ENCODE results near the gene AKT3. TPM values are rescaled to one million over a fixed set of nuclear protein-coding genes. Genes with fewer than 3 reads are reported as not detected.

The AKT3 gene
- total and polyA plus RNA-seq, 2 of the 8 experiments (the other 6 are each of a cell fraction or from before 2014, with no cell fraction given): 6.0 to 36.4 TPM

DNA sequence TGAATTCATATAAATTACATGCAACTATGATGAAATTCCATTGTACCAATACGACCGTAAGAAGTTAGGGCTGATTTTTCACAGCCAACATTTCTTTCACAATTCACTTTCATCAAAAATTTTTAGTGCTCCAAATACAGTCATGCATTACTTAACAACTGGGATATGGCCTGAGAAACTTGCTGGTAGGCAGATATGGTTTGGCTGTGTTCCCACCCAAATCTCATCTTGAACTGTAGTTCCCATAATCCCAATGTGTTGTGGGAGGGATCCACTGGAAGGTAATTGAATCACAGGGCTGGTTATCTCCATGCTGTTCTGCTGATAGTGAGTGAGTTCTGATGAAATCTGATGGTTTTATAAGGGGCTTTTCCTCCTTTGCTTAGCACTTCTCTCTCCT is 244.4 kb downstream of the AKT3 start:
- 92% methylated on average over 2 of the region's 2 CpGs; no CpG with 5 or more reads in 1 of the 2 experiments for WGBS, 2 experiments (ENCODE audit: extremely low coverage in 1 of 2, insufficient coverage in 1 of 2, insufficient read length in 1 of 2, insufficient replicate concordance in 2 of 2, low coverage in 1 of 2, low lambda C conversion rate in 2 of 2, missing lambda C conversion rate in 1 of 2)
- Histone ChIP-seq H3K79me2 (ENCODE audit: control insufficient read depth in 1 of 2, insufficient read depth in 2 of 2, low read length in 2 of 2) (no peaks in the 10 kb centered on the region), H3K18ac (ENCODE audit: extremely low read depth, low read length) (no peak overlapping the region), H4K91ac (replicated peaks; ENCODE audit: insufficient read length, low read length) (no peak overlapping the region), H2BK20ac (ENCODE audit: low read length) (no peak overlapping the region), H3K4me3 (ENCODE audit: extremely low read depth in 1 of 4, insufficient read depth in 2 of 4, low read depth in 3 of 4, low read length in 4 of 4) (no peak overlapping the region), H4K5ac (ENCODE audit: insufficient read length, low read depth, low read length) (no peak overlapping the region), H3K79me1 (ENCODE audit: low read depth, low read length) (no peaks in the 10 kb centered on the region), H3K23me2 (ENCODE audit: low read depth, low read length) (no peaks in the 10 kb centered on the region), H3K23ac (ENCODE audit: insufficient read length) (no peak overlapping the region), H2BK120ac (replicated peaks; ENCODE audit: low read depth, low read length) (no peak overlapping the region), H3K36me3 (ENCODE audit: control insufficient read depth in 2 of 4, insufficient read depth in 4 of 4, low read length in 3 of 4) (peaks cover 0 to 2% (median 0%) of the 10 kb centered on the region in 4 experiments; a peak in 1 of 8 replicates), H3K4ac (replicated peaks; ENCODE audit: insufficient read length, low read depth, low read length) (no peak overlapping the region), H3K27ac (ENCODE audit: low read depth, low read length) (no peak overlapping the region), H3K4me2 (ENCODE audit: insufficient read depth in 1 of 2, low read depth in 2 of 2, low read length in 2 of 2) (no peak overlapping the region), H2AFZ (ENCODE audit: low read length) (no peak overlapping the region), H4K8ac (ENCODE audit: extremely low read depth, insufficient read depth, low read length) (no peak overlapping the region), H3K14ac (ENCODE audit: insufficient read length) (no peak overlapping the region), H3K9ac (replicated peaks in 1 of 4; ENCODE audit: extremely low read depth in 1 of 4, low read depth in 3 of 4, low read length in 3 of 4) (no peak overlapping the region), H3K9me3 (ENCODE audit: insufficient read depth in 2 of 2, low read depth in 1 of 2, low read length in 1 of 2) (peaks cover 3 to 5% of the 10 kb centered on the region in 2 experiments; a peak in 3 of 4 replicates), H2BK12ac (ENCODE audit: low read depth, low read length) (no peak overlapping the region), H3K4me1 (replicated peaks in 1 of 4; ENCODE audit: control insufficient read depth in 3 of 4, insufficient read depth in 4 of 4, low read length in 3 of 4) (no peaks in the 10 kb centered on the region), H4K20me1 (replicated peaks in 1 of 2; ENCODE audit: control insufficient read depth in 1 of 2, insufficient read depth in 2 of 2, low read length in 2 of 2) (no peaks in the 10 kb centered on the region), H2BK15ac (ENCODE audit: low read length) (no peak overlapping the region), H2AK5ac (ENCODE audit: low read depth, low read length) (no peak overlapping the region), H3K56ac (replicated peaks; ENCODE audit: insufficient read length, low read depth, low read length) (no peak overlapping the region), H3K27me3 (replicated peaks in 1 of 4; ENCODE audit: control insufficient read depth in 3 of 4, extremely low read depth in 1 of 4, insufficient read depth in 3 of 4, low read length in 3 of 4) (no peaks in the 10 kb centered on the region), H2BK5ac (ENCODE audit: low read depth, low read length) (no peak overlapping the region)
- FAIRE-seq (no peak), DNase-seq (ENCODE audit: low read depth in 1 of 2, low spot score in 2 of 2) (no peak)
- ChIA-PET POLR2A (ENCODE audit: partially characterized antibody) (no interaction called here), CTCF (ENCODE audit: partially characterized antibody) (no interaction called here)
- TF ChIP-seq POLR2AphosphoS5 (IDR thresholded peaks at IDR 0.05; ENCODE audit: low read depth, low read length) (no peak), BACH1 (IDR thresholded peaks at IDR 0.05; ENCODE audit: low read length) (no peak), CBX8 (IDR thresholded peaks at IDR 0.05; ENCODE audit: borderline replicate concordance, low read depth, low read length) (no peak), CHD1 (IDR thresholded peaks at IDR 0.05; ENCODE audit: low read depth, low read length) (no peak), EZH2 (IDR thresholded peaks at IDR 0.05; ENCODE audit: low read depth, low read length, severe bottlenecking) (no peak), ZNF274 (IDR thresholded peaks at IDR 0.05; ENCODE audit: borderline replicate concordance, extremely low read depth, low read length) (no peak)
- TF ChIP-seq, protein P1, sequence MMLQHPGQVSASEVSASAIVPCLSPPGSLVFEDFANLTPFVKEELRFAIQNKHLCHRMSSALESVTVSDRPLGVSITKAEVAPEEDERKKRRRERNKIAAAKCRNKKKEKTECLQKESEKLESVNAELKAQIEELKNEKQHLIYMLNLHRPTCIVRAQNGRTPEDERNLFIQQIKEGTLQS (IDR thresholded peaks at IDR 0.05; ENCODE audit: insufficient read depth, low read depth, low read length): no peak

Data from H1 (cell line).